Trophoblast cell (in vitro differentiated cells and primary cell): ENCODE data around the gene OXGR1.

Experiments used
- DNase-seq, 2 donors: peaks; one replicate each; pipeline ENCODE4 v3.0.0-alpha.2; 2016
- H2AFZ ChIP-seq: 2 replicates; pipeline ENCODE4 v1.6.1; 2013; ENCODE audit warnings: low read length, moderate library complexity, mild to moderate bottlenecking; ENCODE audit not compliant: insufficient read depth, poor library complexity
- H2AK5ac ChIP-seq: 2 replicates; pipeline ENCODE4 v1.6.1; 2013; ENCODE audit warnings: mild to moderate bottlenecking, low read length
- H2BK120ac ChIP-seq: 2 replicates; pipeline ENCODE4 v1.6.1; 2013; ENCODE audit warnings: low read length, mild to moderate bottlenecking, moderate library complexity; ENCODE audit not compliant: insufficient read depth, poor library complexity
- H2BK12ac ChIP-seq: 2 replicates; pipeline ENCODE4 v1.6.1; 2013; ENCODE audit warnings: mild to moderate bottlenecking, low read length, moderate library complexity
- H2BK5ac ChIP-seq: 2 replicates; pipeline ENCODE4 v1.6.1; 2013; ENCODE audit warnings: low read length, low read depth, moderate library complexity, mild to moderate bottlenecking; ENCODE audit not compliant: poor library complexity
- H3K14ac ChIP-seq: 2 replicates; pipeline ENCODE4 v1.6.1; 2013; ENCODE audit warnings: mild to moderate bottlenecking, low read length
- H3K18ac ChIP-seq: 2 replicates; pipeline ENCODE4 v1.6.1; 2013; ENCODE audit warnings: mild to moderate bottlenecking, low read length
- H3K23ac ChIP-seq: 2 replicates; pipeline ENCODE4 v1.6.1; 2013; ENCODE audit warnings: low read length
- H3K27ac ChIP-seq: 2 replicates; pipeline ENCODE4 v1.5.1; 2013; ENCODE audit warnings: low read depth, mild to moderate bottlenecking, inconsistent platforms, low read length, moderate library complexity
- H3K27me3 ChIP-seq: 2 replicates; pipeline ENCODE4 v1.6.1; 2013; ENCODE audit warnings: inconsistent platforms, mild to moderate bottlenecking, low read length, moderate library complexity; ENCODE audit not compliant: insufficient read depth
- H3K36me3 ChIP-seq, 2 experiments: 1 replicate in 1 of 2; 2 replicates in 1 of 2; pipeline ENCODE4 v1.6.1; 2013; ENCODE audit warnings: low read length in 2 of 2, mild to moderate bottlenecking in 2 of 2, moderate library complexity in 1 of 2; ENCODE audit not compliant: insufficient read depth in 2 of 2, control insufficient read depth in 1 of 2
- H3K4ac ChIP-seq: 2 replicates; pipeline ENCODE4 v1.6.1; 2013; ENCODE audit warnings: low read depth, mild to moderate bottlenecking, low read length, moderate library complexity
- H3K4me1 ChIP-seq, 2 experiments: 1 replicate in 1 of 2; 2 replicates in 1 of 2; pipeline ENCODE4 v1.6.1; 2013; ENCODE audit warnings: low read length in 2 of 2, mild to moderate bottlenecking in 2 of 2, moderate library complexity in 1 of 2; ENCODE audit not compliant: insufficient read depth in 2 of 2, control insufficient read depth in 1 of 2
- H3K4me2 ChIP-seq: 2 replicates; pipeline ENCODE4 v1.6.1; 2013; ENCODE audit warnings: inconsistent platforms, mild to moderate bottlenecking, low read length, moderate library complexity
- H3K4me3 ChIP-seq: 2 replicates; pipeline ENCODE4 v1.5.1; 2013; ENCODE audit warnings: mild to moderate bottlenecking, low read depth, low read length, inconsistent platforms
- H3K79me1 ChIP-seq: one replicate; pipeline ENCODE4 v1.6.1; 2013; ENCODE audit warnings: low read length
- H3K79me2 ChIP-seq: 2 replicates; pipeline ENCODE4 v1.6.1; 2013; ENCODE audit warnings: low read length, mild to moderate bottlenecking; ENCODE audit not compliant: control insufficient read depth, insufficient read depth, poor library complexity
- H3K9ac ChIP-seq: 2 replicates; pipeline ENCODE4 v1.6.1; 2013; ENCODE audit warnings: mild to moderate bottlenecking, low read length
- H3K9me3 ChIP-seq: 2 replicates; pipeline ENCODE4 v1.6.1; 2013; ENCODE audit warnings: low read depth, mild to moderate bottlenecking, control low read depth, inconsistent platforms, low read length; ENCODE audit not compliant: insufficient read depth
- H4K12ac ChIP-seq: 2 replicates; pipeline ENCODE4 v1.6.1; 2013; ENCODE audit warnings: low read depth, mild to moderate bottlenecking, low read length, moderate library complexity
- H4K8ac ChIP-seq: 2 replicates; pipeline ENCODE4 v1.6.1; 2013; ENCODE audit warnings: low read depth, mild to moderate bottlenecking, low read length, moderate library complexity
- H4K91ac ChIP-seq: one replicate; pipeline ENCODE4 v1.6.1; 2013; ENCODE audit warnings: low read depth, mild to moderate bottlenecking, low read length, moderate library complexity
- WGBS: extraction: QIAGEN DNeasy Blood & Tissue Kit; methylation state at CpG from one replicate; pipeline ENCODE4 v1.1.7; 2013; ENCODE audit warnings: missing lambda C conversion rate; ENCODE audit not compliant: insufficient read length, insufficient coverage; ENCODE audit errors: extremely low coverage; 5-methylcytosine and 5-hydroxymethylcytosine counted together

The OXGR1 gene

DNA sequence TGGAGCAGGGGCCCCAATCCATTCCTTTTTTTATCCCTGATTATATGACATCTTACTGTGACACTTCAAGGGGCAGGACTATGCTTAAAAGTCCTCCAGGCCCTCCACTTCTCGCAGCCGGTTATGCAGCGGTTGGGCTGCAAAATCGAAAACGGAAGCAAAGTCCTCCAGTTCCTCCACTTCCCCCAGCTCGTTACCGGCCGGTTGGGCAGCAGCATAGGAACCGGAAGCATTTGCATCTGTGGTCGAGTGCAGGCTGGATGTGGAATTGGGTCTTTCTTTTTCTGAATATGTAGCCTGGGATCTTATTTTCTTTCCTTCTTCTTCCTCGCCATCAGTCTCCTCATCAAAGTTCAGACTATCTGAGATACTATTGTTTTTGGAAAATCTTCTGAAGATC, 46.1 kb downstream of the OXGR1 start:
- Histone ChIP-seq H2BK12ac (no peak overlapping the region), H3K4me3 (no peak overlapping the region), H3K4ac (no peak overlapping the region), H3K27me3 (no peaks in the 10 kb centered on the region), H3K23ac (no peak overlapping the region), H3K27ac (no peak overlapping the region), H3K4me2 (no peak overlapping the region), H2AK5ac (no peak overlapping the region), H3K9me3 (peaks cover 9% of the 10 kb centered on the region), H2BK120ac (no peak overlapping the region), H2AFZ (no peak overlapping the region), H3K18ac (no peak overlapping the region), H3K36me3 (no peaks in the 10 kb centered on the region), H2BK5ac (no peak overlapping the region), H4K91ac (no peak overlapping the region), H4K8ac (no peak overlapping the region), H3K14ac (no peak overlapping the region), H3K9ac (no peak overlapping the region), H3K4me1 (no peaks in the 10 kb centered on the region), H3K79me1 (no peaks in the 10 kb centered on the region), H4K12ac (no peak overlapping the region), H3K79me2 (no peaks in the 10 kb centered on the region)
- no CpG with 5 or more reads among the region's 11 CpGs for WGBS
- DNase-seq = no peak

DNA sequence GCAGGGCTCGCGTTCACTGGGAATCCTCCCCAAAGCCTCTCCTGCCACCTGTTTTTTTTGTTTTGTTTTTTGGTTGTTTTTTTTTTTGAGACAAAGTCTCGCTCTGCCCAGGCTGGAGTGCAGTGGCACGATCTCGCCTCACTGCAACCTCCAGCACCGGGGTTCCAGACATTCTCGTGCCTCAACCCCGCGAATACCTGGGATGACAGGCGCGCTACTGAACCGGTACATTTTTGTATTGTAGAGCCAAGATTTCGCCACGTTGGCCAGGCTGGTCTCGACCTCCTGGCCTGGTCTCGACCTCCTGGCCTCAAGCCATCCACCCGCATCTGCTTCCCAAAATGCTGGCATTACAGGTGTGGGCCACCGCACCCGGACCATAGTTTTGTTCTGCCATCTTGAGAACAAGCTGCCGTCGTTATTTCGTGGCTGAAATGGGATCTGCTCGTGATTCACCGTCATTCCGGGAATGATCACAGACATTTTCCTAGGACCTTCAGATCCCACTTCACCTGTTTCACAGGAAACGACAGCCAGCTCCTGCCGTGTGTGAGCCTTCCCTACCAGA, 46.8 kb downstream of the OXGR1 start:
- H3K18ac ChIP-seq = no peak overlapping the region
- no peak overlapping the region for H4K8ac ChIP-seq
- WGBS = no CpG with 5 or more reads among the region's 27 CpGs
- DNase-seq = peak; percentile 62 to 85
- no peak overlapping the region for H3K23ac ChIP-seq
- H3K14ac ChIP-seq = no peak overlapping the region
- H3K4me2 ChIP-seq = no peak overlapping the region
- H3K36me3 ChIP-seq = no peaks in the 10 kb centered on the region
- H3K4ac ChIP-seq = no peak overlapping the region
- no peak overlapping the region for H2BK5ac ChIP-seq
- H3K9ac ChIP-seq = no peak overlapping the region
- H4K91ac ChIP-seq = no peak overlapping the region
- no peak overlapping the region for H2BK12ac ChIP-seq
- H2AK5ac ChIP-seq = no peak overlapping the region
- H3K79me2 ChIP-seq = no peaks in the 10 kb centered on the region
- no peaks in the 10 kb centered on the region for H3K79me1 ChIP-seq
- no peak overlapping the region for H2BK120ac ChIP-seq
- H2AFZ ChIP-seq = no peak overlapping the region
- no peak overlapping the region for H4K12ac ChIP-seq
- H3K27me3 ChIP-seq = no peaks in the 10 kb centered on the region
- no peak overlapping the region for H3K4me3 ChIP-seq
- H3K27ac ChIP-seq = no peak overlapping the region
- peaks cover 9% of the 10 kb centered on the region for H3K9me3 ChIP-seq
- H3K4me1 ChIP-seq = no peaks in the 10 kb centered on the region

DNA sequence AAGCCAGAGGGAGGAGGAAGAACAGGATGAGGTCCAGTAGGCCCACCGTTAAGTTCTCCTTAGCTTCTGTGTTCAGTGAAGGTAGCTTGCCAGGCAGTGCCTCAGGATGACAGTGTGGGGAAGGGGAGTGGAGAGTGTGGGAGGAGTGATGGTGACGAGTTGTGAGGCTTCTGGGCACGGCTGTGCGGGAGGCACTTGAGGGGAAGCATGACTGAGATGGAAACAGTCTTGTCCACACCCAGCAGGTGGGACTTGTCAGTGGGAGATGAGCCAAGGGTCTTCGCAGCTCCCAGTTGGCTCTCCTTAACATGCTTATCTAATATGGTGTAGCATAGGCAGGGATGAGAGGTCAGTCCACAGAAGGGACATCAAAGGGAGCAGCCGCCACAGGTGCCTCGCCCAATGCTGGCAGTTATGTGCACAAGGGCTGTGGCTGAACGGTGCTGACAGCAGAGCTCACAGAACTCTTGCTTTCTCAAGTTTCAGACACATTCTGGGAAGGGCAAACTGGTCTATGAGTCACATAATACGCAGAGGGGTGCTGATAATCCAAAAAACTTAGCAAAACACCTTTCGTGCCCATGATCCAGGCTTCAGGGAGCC, 47.5 kb downstream of the OXGR1 start:
- Histone ChIP-seq H2AK5ac (no peak overlapping the region), H3K27ac (no peak overlapping the region), H3K14ac (no peak overlapping the region), H3K9me3 (peaks cover 9% of the 10 kb centered on the region), H3K4me3 (no peak overlapping the region), H4K12ac (no peak overlapping the region), H2BK12ac (no peak overlapping the region), H2BK120ac (no peak overlapping the region), H3K79me2 (no peaks in the 10 kb centered on the region), H4K91ac (no peak overlapping the region), H3K18ac (no peak overlapping the region), H3K4me2 (no peak overlapping the region), H3K36me3 (no peaks in the 10 kb centered on the region), H2AFZ (no peak overlapping the region), H3K27me3 (no peaks in the 10 kb centered on the region), H3K9ac (no peak overlapping the region), H3K4me1 (no peaks in the 10 kb centered on the region), H3K4ac (no peak overlapping the region), H3K79me1 (no peaks in the 10 kb centered on the region), H3K23ac (no peak overlapping the region), H2BK5ac (no peak overlapping the region), H4K8ac (no peak overlapping the region)
- no CpG with 5 or more reads among the region's 10 CpGs for WGBS
- DNase-seq = peak; percentile 36 to 64

DNA sequence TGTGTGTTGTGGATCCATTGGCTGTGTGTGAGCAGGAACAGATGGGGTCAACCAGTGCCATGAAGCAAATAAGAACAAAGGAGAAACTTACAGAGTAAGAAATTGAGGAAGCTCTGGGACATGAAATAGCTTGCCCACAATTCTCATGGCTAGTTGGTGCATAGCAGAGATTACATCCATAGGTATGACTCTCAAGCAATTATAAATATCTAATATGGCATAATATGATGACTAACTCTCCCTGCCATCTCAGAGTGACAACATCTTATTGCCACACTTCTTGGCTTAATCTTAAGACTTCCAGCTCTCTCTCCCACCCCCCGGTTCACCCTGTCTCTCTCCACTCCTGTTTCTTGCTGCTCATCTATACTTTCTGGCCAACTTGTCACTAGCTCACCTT, 53.3 kb downstream of the OXGR1 start:
- Histone ChIP-seq H2BK120ac (no peak overlapping the region), H3K4me2 (no peak overlapping the region), H2AFZ (no peak overlapping the region), H4K8ac (no peak overlapping the region), H3K4me3 (no peak overlapping the region), H3K36me3 (no peaks in the 10 kb centered on the region), H4K91ac (no peak overlapping the region), H3K4me1 (no peaks in the 10 kb centered on the region), H3K27me3 (no peaks in the 10 kb centered on the region), H3K4ac (no peak overlapping the region), H3K79me2 (no peaks in the 10 kb centered on the region), H3K14ac (no peak overlapping the region), H3K27ac (no peak overlapping the region), H3K79me1 (no peaks in the 10 kb centered on the region), H3K9ac (no peak overlapping the region), H2AK5ac (no peak overlapping the region), H2BK5ac (no peak overlapping the region), H3K18ac (no peak overlapping the region), H3K23ac (no peak overlapping the region), H4K12ac (no peak overlapping the region), H3K9me3 (no peaks in the 10 kb centered on the region), H2BK12ac (no peak overlapping the region)
- no CpG with 5 or more reads among the region's 1 CpG for WGBS
- DNase-seq = peak in 1 of 2 donors; percentile 54
